HG03457 (cell line): Measurements from ENCODE around the gene IFT81.
"Not testable (repeated sequence)": the region's sequence is repeated elsewhere in the genome, so short reads cannot be mapped to it uniquely, and the experiment has no call there.

Experiments
- ATAC-seq: cut with Tn5 transposase; IDR thresholded peaks from one replicate; pipeline ENCODE4 v1.9.1; 2021; ENCODE audit warnings: moderate number of reproducible peaks; ENCODE audit not compliant: unreplicated experiment

Gene IFT81

DNA sequence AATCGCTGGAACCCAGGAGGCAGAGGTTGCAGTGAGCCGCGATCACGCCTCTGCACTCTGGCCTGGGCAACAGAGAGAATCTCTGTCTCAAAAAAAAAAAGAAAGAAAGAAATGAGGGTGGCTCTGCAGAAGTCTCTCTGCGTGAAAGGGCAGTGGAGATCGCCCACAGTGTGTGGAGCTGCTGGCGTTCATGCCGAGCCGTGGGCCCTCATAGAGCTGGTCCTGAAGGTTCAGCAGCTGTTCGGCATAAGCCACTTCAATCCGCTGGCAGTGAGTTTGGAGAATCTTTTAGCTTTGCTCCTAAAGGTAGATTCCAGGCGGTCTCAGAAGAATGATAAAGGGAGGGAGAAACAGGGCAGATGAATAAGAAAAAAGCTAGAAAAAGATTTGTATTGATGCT lies 120.2 kb downstream of the IFT81 start:
- ATAC-seq = no peak

DNA sequence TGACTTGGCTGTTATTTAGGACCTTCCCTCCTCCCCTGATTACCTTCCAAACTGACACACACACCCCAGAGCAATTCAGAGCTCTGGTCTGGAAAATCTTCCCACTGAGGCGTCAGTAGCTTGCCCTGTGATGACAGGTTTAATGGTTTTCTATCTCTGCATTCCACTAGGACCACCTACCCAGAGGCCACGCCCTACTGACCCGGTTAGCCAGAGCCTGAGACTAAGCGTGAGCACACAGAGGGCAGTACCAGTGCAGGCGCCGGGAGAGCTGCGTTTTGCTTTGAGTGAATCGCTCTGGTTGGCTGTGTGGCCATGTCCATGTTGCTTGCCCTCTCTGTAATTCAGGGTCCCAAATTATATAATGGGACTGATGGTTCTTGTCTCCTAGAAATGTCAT lies 120.7 kb downstream of the IFT81 start:
- ATAC-seq = no peak

GRCh38 chr12:110245369-110245772 lies 121.2 kb downstream of the IFT81 start:
- no peak for ATAC-seq

GRCh38 chr12:110246636-110247339 lies 122.6 kb downstream of the IFT81 start:
- ATAC-seq = no peak

DNA sequence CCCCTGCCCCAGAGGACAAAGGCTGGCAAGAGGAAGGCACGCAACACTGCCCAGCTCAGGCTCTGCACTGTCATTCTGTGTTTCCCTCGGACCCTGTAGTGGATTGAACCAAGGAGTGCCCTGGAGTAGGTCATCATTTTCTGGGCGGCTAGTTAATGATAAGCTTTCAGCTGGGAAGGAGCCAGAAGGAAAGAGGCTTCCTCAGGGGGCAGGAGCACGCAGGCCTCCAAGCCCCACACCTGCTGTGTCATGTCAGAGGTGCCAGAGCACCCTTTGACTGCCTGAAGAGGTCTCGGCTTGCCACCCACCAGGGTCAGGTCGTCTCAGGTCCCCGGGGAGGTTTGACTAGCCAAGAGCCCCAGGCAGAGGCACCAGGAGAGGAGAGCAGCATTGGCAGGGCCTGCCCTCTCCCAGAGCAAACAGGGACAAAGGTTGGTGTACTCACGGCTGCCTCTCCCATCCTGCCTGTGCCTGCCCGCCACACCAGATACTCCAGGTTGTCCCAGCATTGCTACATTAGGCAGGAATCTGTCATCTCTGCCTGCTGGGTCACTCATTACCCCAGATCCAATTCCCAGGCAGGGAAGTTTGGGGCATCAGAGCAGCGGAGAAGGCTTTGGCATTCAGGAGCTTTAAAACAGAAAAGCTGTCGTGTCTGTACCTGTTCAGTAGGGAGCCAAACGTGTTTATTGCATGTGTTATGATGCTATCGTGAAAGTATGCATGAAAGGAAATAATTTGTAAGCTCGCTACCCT lies 123.4 kb downstream of the IFT81 start:
- ATAC-seq = no peak

DNA sequence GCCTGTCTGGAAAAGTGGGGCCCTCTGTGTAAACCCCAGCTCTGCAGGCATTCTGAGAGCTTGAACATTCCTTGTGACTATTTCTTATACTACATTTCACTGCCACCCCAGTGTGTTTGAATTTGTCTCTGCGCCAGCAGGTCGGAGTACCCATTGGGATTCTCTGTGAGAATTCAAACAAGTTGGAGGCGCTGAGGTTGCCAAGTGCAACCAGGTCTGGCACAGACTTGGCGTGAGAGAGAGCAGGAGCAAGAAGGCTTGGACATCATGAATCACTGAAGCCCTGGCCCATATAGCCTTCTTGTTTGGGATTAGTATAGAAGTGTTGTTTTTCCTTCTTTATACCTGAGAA lies 123.9 kb downstream of the IFT81 start:
- no peak for ATAC-seq

DNA sequence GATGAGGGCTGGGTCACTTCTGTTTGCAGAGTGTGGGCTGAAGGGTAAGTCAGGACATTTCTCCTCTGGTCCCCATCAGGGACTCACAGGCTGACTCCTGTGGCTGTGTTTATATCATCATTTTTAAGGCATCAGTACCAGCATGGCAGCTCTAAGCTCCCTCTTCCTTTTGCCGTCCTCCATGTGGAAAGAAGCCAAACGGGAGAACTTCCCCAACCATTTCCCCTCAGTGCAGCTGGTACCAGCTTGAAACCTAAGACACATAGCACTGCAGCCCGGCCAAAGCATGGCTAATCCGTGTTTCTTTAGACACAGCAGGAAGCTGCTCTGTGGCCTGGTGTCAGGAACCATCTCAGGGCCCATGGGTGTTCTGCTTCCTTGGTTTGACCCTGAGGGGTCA lies 124.9 kb downstream of the IFT81 start:
- no peak for ATAC-seq

DNA sequence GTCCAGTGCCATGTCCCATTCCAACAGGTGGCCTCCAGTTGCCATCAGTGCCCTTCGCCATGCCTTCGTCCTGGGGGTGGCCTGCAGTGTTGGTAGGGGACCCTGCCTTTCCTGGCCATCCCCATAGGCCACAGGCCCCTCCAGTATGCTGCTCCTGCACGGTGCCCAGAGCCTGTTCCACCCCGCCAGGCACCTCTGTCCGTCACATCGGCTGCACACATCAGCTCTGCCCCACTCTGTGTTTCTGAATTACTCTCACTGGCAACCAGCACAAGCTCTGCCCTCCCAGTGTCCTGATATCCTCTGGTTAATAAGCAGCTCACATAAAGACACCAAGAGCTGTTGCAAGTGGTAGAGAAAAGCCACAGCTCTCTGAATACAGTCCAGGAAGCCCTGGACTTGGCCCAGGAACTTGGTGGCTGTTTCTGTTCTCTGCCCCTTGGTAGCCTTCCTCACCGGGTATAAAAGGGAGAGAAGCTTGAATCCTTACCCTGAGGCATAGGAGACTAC lies 125.6 kb downstream of the IFT81 start:
- ATAC-seq = no peak

DNA sequence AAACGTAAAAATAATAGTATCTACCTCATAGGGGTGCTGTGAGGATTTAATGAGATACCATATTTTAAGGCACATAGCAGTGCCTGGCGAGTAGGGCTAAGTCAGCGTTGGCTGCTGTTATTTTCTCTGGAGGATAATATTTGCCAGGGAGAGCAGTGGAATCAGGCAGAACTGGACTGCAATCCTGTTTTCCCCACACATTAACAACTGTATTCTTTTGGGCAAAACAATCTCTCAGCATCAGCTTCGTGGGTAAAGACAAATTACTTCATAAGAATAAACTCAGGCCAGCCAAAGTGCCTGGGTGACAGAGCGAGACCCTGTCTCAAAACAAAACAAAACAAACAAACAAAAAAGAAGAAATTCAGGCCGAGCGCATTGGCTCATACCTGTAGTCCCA lies 127.2 kb downstream of the IFT81 start:
- no peak for ATAC-seq

DNA sequence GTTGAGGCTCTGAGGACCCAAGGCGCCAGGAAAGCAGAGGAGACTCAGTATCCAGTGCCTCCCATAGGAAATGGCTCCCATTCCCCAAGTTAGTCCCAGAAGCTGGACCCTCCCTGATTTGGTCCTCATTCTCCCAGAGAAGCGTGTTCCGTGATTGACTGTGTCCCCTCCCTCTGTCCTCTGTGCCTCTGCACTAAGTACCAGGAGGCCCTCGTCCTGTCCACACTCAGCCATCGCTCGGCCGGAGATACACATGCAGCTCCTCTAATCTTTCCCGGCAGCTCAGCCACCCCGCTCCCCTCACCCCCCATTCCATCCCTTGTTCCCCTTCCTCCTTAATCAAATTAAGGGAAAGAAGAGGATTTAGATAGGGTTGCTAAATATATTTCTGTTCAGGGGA lies 128.6 kb downstream of the IFT81 start:
- no peak for ATAC-seq

GRCh38 chr12:110253176-110253575 lies 129.0 kb downstream of the IFT81 start:
- ATAC-seq = no peak

- no peak for ATAC-seq
Measured at GRCh38 chr12:110254971-110255540, 130.9 kb downstream of the IFT81 start.

DNA sequence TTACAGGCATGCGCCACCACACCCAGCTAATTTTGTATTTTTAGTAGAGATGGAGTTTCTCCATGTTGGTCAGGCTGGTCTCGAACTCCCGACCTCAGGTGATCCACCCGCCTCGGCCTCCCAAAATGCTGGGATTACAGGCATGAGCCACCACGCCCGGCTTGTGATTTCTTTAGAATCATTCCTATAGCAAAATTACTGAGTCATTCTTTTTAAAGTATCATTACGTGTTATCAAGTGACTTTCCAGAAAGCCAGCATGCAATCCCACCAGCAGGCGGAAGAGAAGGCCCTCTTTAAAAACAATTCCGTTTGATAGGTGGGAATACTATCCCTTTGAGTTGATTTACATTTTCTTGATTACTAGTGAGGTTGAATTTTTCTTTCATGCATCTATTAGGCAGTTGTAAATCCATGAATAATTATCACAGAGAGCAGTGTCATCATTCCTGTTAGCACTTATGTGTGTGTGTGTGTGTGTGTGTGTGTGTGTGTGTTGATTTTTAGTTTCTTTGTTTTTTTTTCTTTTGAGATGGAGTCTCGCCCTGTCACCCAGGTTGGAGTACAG lies 131.8 kb downstream of the IFT81 start:
- ATAC-seq = not testable (repeated sequence)

- no peak for ATAC-seq
Measured at GRCh38 chr12:110256780-110257431, 132.7 kb downstream of the IFT81 start.

GRCh38 chr12:110258466-110258865 lies 134.3 kb downstream of the IFT81 start:
- no peak for ATAC-seq

GRCh38 chr12:110262442-110263388 lies 138.6 kb downstream of the IFT81 start:
- ATAC-seq = no peak

GRCh38 chr12:110266381-110266960 lies 142.3 kb downstream of the IFT81 start:
- ATAC-seq = no peak

- ATAC-seq = no peak
Measured at GRCh38 chr12:110266980-110267620, 142.9 kb downstream of the IFT81 start.
